ENCODE data around the gene NFKB2.

Gene NFKB2

GRCh38 chr10:102450374-102451104, 55.0 kb downstream of the NFKB2 start:
- Histone ChIP-seq H4K20me1 (ENCODE audit: insufficient read depth, low read length) (no peaks in the 10 kb centered on the region), H3F3A (ENCODE audit: insufficient read depth, low read length) (no peaks in the 10 kb centered on the region), H3K79me2 (ENCODE audit: insufficient read depth, low read length) (0 out of 2 replicates have a peak, but pooled peaks cover 5% of the 10 kb centered on the region), H3K4me1 (ENCODE audit: insufficient read depth, low read length, severe bottlenecking) (peaks cover 22% of the 10 kb centered on the region), H3K9ac (ENCODE audit: low read length) (peak overlapping the region; percentile 86), H3K36me3 (ENCODE audit: insufficient read depth, low read length) (peaks cover 7% of the 10 kb centered on the region; the same call in 1 of the 2 replicates), H3K4me2 (ENCODE audit: low read length) (peak overlapping the region; percentile 92), H3K9me3 (ENCODE audit: low read length) (no peaks in the 10 kb centered on the region), H3K9me2 (ENCODE audit: low read depth, low read length) (no peaks in the 10 kb centered on the region), H3K4me3 (ENCODE audit: low read depth, low read length, poor library complexity, severe bottlenecking) (peak overlapping the region; percentile 70), H2AFZ (ENCODE audit: low read length) (no peak overlapping the region), H3K27me3 (ENCODE audit: insufficient read depth, low read length) (no peaks in the 10 kb centered on the region), H3K27ac (ENCODE audit: low read depth, low read length, poor library complexity, severe bottlenecking) (peak overlapping the region; percentile 81)
- no peak for TF ChIP-seq CTCF (IDR thresholded peaks at IDR 0.05; ENCODE audit: low read length)
- no peak for TF ChIP-seq EZH2 (IDR thresholded peaks at IDR 0.05; ENCODE audit: borderline replicate concordance, low read length)

GRCh38 chr10:102451105-102451969, 55.8 kb downstream of the NFKB2 start, which contains the start of gene C10orf95:
C10orf95 (minus strand) TSS chr10:102451543; CDS start chr10:102451093, 450 bp downstream.
- peak within 1 kb of the TSS; percentile 70 for H3K4me3 ChIP-seq (ENCODE audit: low read depth, low read length, poor library complexity, severe bottlenecking)
- H3K4me2 ChIP-seq (ENCODE audit: low read length), result peak within 1 kb of the TSS; percentile 92
- no peaks in the 10 kb centered on the region for H3K9me3 ChIP-seq (ENCODE audit: low read length)
- H3K27ac ChIP-seq (ENCODE audit: low read depth, low read length, poor library complexity, severe bottlenecking), result peak within 1 kb of the TSS; percentile 58
- H3K9me2 ChIP-seq (ENCODE audit: low read depth, low read length), result no peaks in the 10 kb centered on the region
- peaks cover 7% of the 10 kb centered on the region; the same call in 1 of the 2 replicates for H3K36me3 ChIP-seq (ENCODE audit: insufficient read depth, low read length)
- H3K4me1 ChIP-seq (ENCODE audit: insufficient read depth, low read length, severe bottlenecking), result peaks cover 22% of the 10 kb centered on the region
- 0 out of 2 replicates have a peak, but pooled peaks cover 5% of the 10 kb centered on the region for H3K79me2 ChIP-seq (ENCODE audit: insufficient read depth, low read length)
- peak within 1 kb of the TSS; percentile 86 for H3K9ac ChIP-seq (ENCODE audit: low read length)
- H2AFZ ChIP-seq (ENCODE audit: low read length), result no peak within 1 kb of the TSS
- no peaks in the 10 kb centered on the region for H3K27me3 ChIP-seq (ENCODE audit: insufficient read depth, low read length)
- no peaks in the 10 kb centered on the region for H3F3A ChIP-seq (ENCODE audit: insufficient read depth, low read length)
- H4K20me1 ChIP-seq (ENCODE audit: insufficient read depth, low read length), result no peaks in the 10 kb centered on the region
- no peak for TF ChIP-seq EZH2 (IDR thresholded peaks at IDR 0.05; ENCODE audit: borderline replicate concordance, low read length)
- TF ChIP-seq CTCF (IDR thresholded peaks at IDR 0.05; ENCODE audit: low read length), result no peak

All from OCI-LY1 (cell line).